Measurements from ENCODE around the gene TMEM254. TPM values are rescaled to one million over a fixed set of nuclear protein-coding genes. Genes with fewer than 3 reads are reported as not detected.
"Not testable (repeated sequence)": the region's sequence is repeated elsewhere in the genome, so short reads cannot be mapped to it uniquely, and the experiment has no call there.

The TMEM254 gene
- total RNA-seq, 1 donor from 2014 or later: 10.3 TPM

GRCh38 chr10:80081026-80081425 is 2.6 kb downstream of the TMEM254 start:
- no peak for TF ChIP-seq CTCF (IDR thresholded peaks at IDR 0.05)
- no peak for TF ChIP-seq POLR2AphosphoS5 (IDR thresholded peaks at IDR 0.05; ENCODE audit: insufficient read depth in 1 of 2, low read depth in 1 of 2)
- TF ChIP-seq POLR2A (IDR thresholded peaks at IDR 0.05): no peak
- H3K27ac ChIP-seq: no peak overlapping the region
- peaks cover 19% of the 10 kb centered on the region for H3K4me1 ChIP-seq
- H3K4me3 ChIP-seq: no peak overlapping the region
- DNase-seq (ENCODE audit: extremely low spot score in 2 of 2): no peak
- H3K9me3 ChIP-seq: no peaks in the 10 kb centered on the region
- intact Hi-C loops (cut with DNase I): no loop called here
- H3K27me3 ChIP-seq: no peaks in the 10 kb centered on the region
- no peaks in the 10 kb centered on the region for H3K36me3 ChIP-seq

- Histone ChIP-seq H3K27ac (no peak overlapping the region), H3K9me3 (no peaks in the 10 kb centered on the region), H3K36me3 (no peaks in the 10 kb centered on the region), H3K4me1 (peaks cover 19% of the 10 kb centered on the region), H3K4me3 (no peak overlapping the region), H3K27me3 (no peaks in the 10 kb centered on the region)
- intact Hi-C loops (cut with DNase I): no loop called here
- no peak for DNase-seq (ENCODE audit: extremely low spot score in 2 of 2)
- TF ChIP-seq POLR2AphosphoS5 (IDR thresholded peaks at IDR 0.05; ENCODE audit: insufficient read depth in 1 of 2, low read depth in 1 of 2): no peak
- TF ChIP-seq POLR2A (IDR thresholded peaks at IDR 0.05): no peak
- no peak for TF ChIP-seq CTCF (IDR thresholded peaks at IDR 0.05)
Measured at GRCh38 chr10:80081801-80082750, 3.6 kb downstream of the TMEM254 start.

DNA sequence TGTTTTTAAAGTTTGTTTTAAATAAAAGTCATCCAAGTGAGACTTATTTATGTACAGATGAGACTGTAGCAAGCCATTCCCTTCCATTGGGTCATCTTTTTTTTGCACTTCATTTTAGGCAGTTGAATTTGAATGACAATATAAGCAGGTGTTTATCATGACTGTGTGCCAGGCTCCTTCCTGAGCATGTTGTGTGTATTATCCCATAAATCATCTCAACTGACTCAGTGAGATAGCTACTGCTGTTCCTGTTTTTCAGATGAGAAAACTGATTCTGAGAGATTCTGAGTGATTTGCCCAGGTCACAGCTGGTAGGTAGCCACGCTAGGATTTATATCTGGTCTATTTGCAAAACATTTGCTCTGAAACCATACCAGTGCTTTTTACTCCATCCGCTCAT is 11.7 kb downstream of the TMEM254 start:
- Histone ChIP-seq H3K4me1 (no peaks in the 10 kb centered on the region), H3K4me3 (no peak overlapping the region), H3K27me3 (no peaks in the 10 kb centered on the region), H3K36me3 (no peaks in the 10 kb centered on the region), H3K27ac (no peak overlapping the region), H3K9me3 (no peaks in the 10 kb centered on the region)
- no peak for DNase-seq (ENCODE audit: extremely low spot score in 2 of 2)
- intact Hi-C loops (cut with DNase I): no loop called here
- TF ChIP-seq POLR2A (IDR thresholded peaks at IDR 0.05) (no peak), CTCF (IDR thresholded peaks at IDR 0.05) (no peak), POLR2AphosphoS5 (IDR thresholded peaks at IDR 0.05; ENCODE audit: insufficient read depth in 1 of 2, low read depth in 1 of 2) (no peak)

DNA sequence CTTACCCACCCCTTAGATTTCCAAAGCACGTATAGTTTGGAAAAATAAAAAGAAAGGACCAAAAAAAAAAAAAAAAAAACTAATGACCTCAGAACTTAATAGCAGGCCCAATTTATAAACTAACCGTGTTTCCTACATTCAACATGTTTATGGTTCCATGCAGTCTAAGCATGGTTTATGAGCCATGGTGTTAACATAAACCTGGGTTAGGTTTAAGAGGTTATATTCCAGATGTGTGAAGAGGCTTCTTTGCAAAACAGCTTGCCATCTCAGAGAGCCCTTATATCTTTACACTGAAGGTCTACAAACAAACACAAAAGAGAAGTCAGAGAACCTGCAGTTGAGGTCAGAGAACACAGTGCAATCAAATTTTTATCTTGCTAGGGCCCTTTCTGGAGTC is 15.8 kb downstream of the TMEM254 start:
- DNase-seq (ENCODE audit: extremely low spot score in 2 of 2): no peak
- no peaks in the 10 kb centered on the region for H3K9me3 ChIP-seq
- no peaks in the 10 kb centered on the region for H3K36me3 ChIP-seq
- TF ChIP-seq CTCF (IDR thresholded peaks at IDR 0.05) (no peak), POLR2AphosphoS5 (IDR thresholded peaks at IDR 0.05; ENCODE audit: insufficient read depth in 1 of 2, low read depth in 1 of 2) (no peak), POLR2A (IDR thresholded peaks at IDR 0.05) (no peak)
- intact Hi-C loops (cut with DNase I): no loop called here
- no peak overlapping the region for H3K27ac ChIP-seq
- H3K4me3 ChIP-seq: no peak overlapping the region
- H3K4me1 ChIP-seq: no peaks in the 10 kb centered on the region
- H3K27me3 ChIP-seq: no peaks in the 10 kb centered on the region

GRCh38 chr10:80098272-80098671 is 19.8 kb downstream of the TMEM254 start:
- DNase-seq (ENCODE audit: extremely low spot score in 2 of 2); H3K27me3 ChIP-seq; H3K27ac ChIP-seq; H3K4me1 ChIP-seq; H3K9me3 ChIP-seq; H3K36me3 ChIP-seq; H3K4me3 ChIP-seq; intact Hi-C loops (cut with DNase I): not testable (repeated sequence)

- H3K27me3 ChIP-seq; H3K36me3 ChIP-seq; intact Hi-C loops (cut with DNase I); DNase-seq (ENCODE audit: extremely low spot score in 2 of 2); H3K4me3 ChIP-seq; H3K27ac ChIP-seq; H3K4me1 ChIP-seq; H3K9me3 ChIP-seq: not testable (repeated sequence)
Measured at GRCh38 chr10:80099295-80099694, 20.8 kb downstream of the TMEM254 start.
